ENCODE data around the gene MED27. TPM values are rescaled to one million over a fixed set of nuclear protein-coding genes. Genes with fewer than 3 reads are reported as not detected.
A peak's percentile ranks its signal among the peaks of the same experiment; 100 is the strongest.

Gene MED27
- total and polyA plus RNA-seq, 2 of the 13 experiments (the other 11 are each of a cell fraction or from before 2014, with no cell fraction given), result 16.9 to 19.0 TPM

DNA sequence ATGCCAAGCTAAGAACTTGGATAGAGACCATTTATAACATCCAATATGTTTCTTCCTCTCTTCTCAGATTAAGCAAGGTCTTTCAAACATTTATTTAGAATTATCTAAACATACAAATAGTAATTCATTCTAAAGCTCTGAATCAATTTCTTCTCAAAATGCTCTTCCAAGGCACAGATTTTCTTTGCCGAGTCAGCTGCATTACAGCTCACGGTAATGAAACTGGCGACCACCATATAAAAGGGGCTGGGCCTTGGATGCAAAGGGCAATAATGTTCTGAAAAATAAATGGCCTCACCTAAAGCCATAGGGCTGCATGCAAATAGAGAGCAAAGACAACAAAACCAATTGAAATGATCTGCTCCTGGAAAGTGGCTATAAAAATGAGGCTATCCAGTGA is 63.8 kb downstream of the MED27 start:
- no peak overlapping the region for H3K27ac ChIP-seq (ENCODE audit: extremely low read length, insufficient read depth, low read length)
- in situ Hi-C loops (cut with HindIII; ENCODE audit: extremely low pct_ligation_motif_present, low pct_unique_long_range_greater_than_20kb) (no loop called here), intact Hi-C loops (cut with micrococcal nuclease; ENCODE audit: unreplicated experiment) (no loop called here)
- H3K9me3 ChIP-seq (ENCODE audit: low read length), result no peaks in the 10 kb centered on the region
- no peak for TF ChIP-seq ZBTB7B (CRISPR knock-in tag; IDR thresholded peaks at IDR 0.05)
- peak in 1 of 2 experiments; percentile 63; a peak in 2 of 4 replicates for TF ChIP-seq MAFK (conservative IDR thresholded peaks at IDR 0.05 in 1 of 2, IDR thresholded peaks at IDR 0.05 in 1 of 2; ENCODE audit: low read length in 2 of 2)
- peak; percentile 52; the same call in 1 of the 2 replicates for TF ChIP-seq MAFF (IDR thresholded peaks at IDR 0.05; ENCODE audit: low read depth, low read length)
- TF ChIP-seq, protein P1, sequence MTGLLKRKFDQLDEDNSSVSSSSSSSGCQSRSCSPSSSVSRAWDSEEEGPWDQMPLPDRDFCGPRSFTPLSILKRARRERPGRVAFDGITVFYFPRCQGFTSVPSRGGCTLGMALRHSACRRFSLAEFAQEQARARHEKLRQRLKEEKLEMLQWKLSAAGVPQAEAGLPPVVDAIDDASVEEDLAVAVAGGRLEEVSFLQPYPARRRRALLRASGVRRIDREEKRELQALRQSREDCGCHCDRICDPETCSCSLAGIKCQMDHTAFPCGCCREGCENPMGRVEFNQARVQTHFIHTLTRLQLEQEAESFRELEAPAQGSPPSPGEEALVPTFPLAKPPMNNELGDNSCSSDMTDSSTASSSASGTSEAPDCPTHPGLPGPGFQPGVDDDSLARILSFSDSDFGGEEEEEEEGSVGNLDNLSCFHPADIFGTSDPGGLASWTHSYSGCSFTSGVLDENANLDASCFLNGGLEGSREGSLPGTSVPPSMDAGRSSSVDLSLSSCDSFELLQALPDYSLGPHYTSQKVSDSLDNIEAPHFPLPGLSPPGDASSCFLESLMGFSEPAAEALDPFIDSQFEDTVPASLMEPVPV (CRISPR knock-in tag; IDR thresholded peaks at IDR 0.05), result no peak
- peaks cover 2% of the 10 kb centered on the region for H3K79me2 ChIP-seq (ENCODE audit: insufficient read depth, low read length)
- WGBS (ENCODE audit: low lambda C conversion rate), result 98% methylated on average over 3 of the region's 3 CpGs
- POLR2A ChIA-PET, result no interaction called here
- 0 out of 5 replicates have a peak, but pooled peaks cover 0 to 1% of the 10 kb centered on the region in 2 experiments for H3K36me3 ChIP-seq (replicated peaks in 1 of 2; ENCODE audit: control insufficient read depth in 1 of 2, insufficient read depth in 2 of 2, low read length in 2 of 2)
- H3K27me3 ChIP-seq (ENCODE audit: control insufficient read depth in 1 of 2, insufficient read depth in 2 of 2, low read length in 2 of 2), result no peaks in the 10 kb centered on the region
- FAIRE-seq, result no peak
- ATAC-seq, result no peak
- no peak overlapping the region for H3K4me3 ChIP-seq (replicated peaks in 1 of 3; ENCODE audit: insufficient read depth in 1 of 3, low read depth in 2 of 3, low read length in 3 of 3)
- no TSS peak for BruUV-seq (replicated peaks)
- H3K4me2 ChIP-seq (ENCODE audit: low read depth, low read length), result no peak overlapping the region
- peaks cover 25% of the 10 kb centered on the region for H3K4me1 ChIP-seq (ENCODE audit: insufficient read depth, low read length)
- H4K20me1 ChIP-seq (ENCODE audit: insufficient read depth, low read length), result no peaks in the 10 kb centered on the region
- no peak for DNase-seq (ENCODE audit: low spot score)
- CTCF ChIA-PET (ENCODE audit: low intra/inter-chr PET ratio, low total read pairs), result no interaction called here
- H2AFZ ChIP-seq (ENCODE audit: low read length), result no peak overlapping the region
- H3K9ac ChIP-seq (ENCODE audit: insufficient read depth, low read depth, low read length), result no peak overlapping the region

DNA sequence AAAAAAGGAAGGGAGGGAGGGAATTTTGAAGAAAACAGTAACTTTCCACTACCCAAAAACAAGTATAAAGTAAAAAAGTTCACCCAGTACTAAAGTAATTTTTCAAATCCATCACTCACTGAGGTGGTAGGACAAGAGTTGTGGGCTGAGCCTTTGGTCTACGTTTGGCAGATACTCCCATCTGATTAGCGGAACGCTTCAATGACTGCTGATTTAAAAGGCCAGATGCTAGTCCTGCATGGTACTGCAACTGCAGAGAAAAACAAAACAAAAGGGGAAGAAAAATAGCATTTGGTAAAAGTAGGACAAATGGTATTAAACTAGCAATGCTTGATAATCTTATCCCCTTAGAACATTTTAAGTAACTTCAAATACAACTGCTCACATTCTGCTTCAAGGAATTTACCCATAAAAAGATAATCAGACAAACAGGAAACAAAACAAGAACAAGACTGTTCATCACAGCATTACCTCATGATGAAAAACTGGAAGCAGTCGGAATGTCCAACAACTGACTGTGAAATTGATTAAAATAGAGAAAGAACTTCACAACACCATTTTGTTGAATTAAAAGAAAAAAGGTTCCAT is 65.4 kb downstream of the MED27 start:
- POLR2A ChIA-PET, result no interaction called here
- Histone ChIP-seq H3K27ac (ENCODE audit: extremely low read length, insufficient read depth, low read length) (no peak overlapping the region), H4K20me1 (ENCODE audit: insufficient read depth, low read length) (no peaks in the 10 kb centered on the region; the same call in 1 of the 2 replicates), H3K9ac (ENCODE audit: insufficient read depth, low read depth, low read length) (no peak overlapping the region), H3K9me3 (ENCODE audit: low read length) (no peaks in the 10 kb centered on the region), H3K79me2 (ENCODE audit: insufficient read depth, low read length) (peaks cover 2% of the 10 kb centered on the region), H3K27me3 (ENCODE audit: control insufficient read depth in 1 of 2, insufficient read depth in 2 of 2, low read length in 2 of 2) (no peaks in the 10 kb centered on the region), H3K36me3 (replicated peaks in 1 of 2; ENCODE audit: control insufficient read depth in 1 of 2, insufficient read depth in 2 of 2, low read length in 2 of 2) (0 out of 5 replicates have a peak, but pooled peaks cover 0 to 1% of the 10 kb centered on the region in 2 experiments), H3K4me2 (ENCODE audit: low read depth, low read length) (no peak overlapping the region), H3K4me3 (replicated peaks in 1 of 3; ENCODE audit: insufficient read depth in 1 of 3, low read depth in 2 of 3, low read length in 3 of 3) (no peak overlapping the region), H3K4me1 (ENCODE audit: insufficient read depth, low read length) (peaks cover 22% of the 10 kb centered on the region), H2AFZ (ENCODE audit: low read length) (no peak overlapping the region)
- ATAC-seq (no peak), DNase-seq (ENCODE audit: low spot score) (no peak), FAIRE-seq (no peak)
- no TSS peak for BruUV-seq (replicated peaks)
- CTCF ChIA-PET (ENCODE audit: low intra/inter-chr PET ratio, low total read pairs), result no interaction called here
- intact Hi-C loops (cut with micrococcal nuclease; ENCODE audit: unreplicated experiment), result no loop called here
- in situ Hi-C loops (cut with HindIII; ENCODE audit: extremely low pct_ligation_motif_present, low pct_unique_long_range_greater_than_20kb), result no loop called here
- WGBS (ENCODE audit: low lambda C conversion rate), result 95% methylated on average over 4 of the region's 4 CpGs
- TF ChIP-seq ZNF589 (CRISPR knock-in tag; conservative IDR thresholded peaks at IDR 0.05), result no peak
- TF ChIP-seq, protein P2, sequence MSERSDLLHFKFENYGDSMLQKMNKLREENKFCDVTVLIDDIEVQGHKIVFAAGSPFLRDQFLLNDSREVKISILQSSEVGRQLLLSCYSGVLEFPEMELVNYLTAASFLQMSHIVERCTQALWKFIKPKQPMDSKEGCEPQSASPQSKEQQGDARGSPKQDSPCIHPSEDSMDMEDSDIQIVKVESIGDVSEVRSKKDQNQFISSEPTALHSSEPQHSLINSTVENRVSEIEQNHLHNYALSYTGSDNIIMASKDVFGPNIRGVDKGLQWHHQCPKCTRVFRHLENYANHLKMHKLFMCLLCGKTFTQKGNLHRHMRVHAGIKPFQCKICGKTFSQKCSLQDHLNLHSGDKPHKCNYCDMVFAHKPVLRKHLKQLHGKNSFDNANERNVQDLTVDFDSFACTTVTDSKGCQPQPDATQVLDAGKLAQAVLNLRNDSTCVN (CRISPR knock-in tag; IDR thresholded peaks at IDR 0.05; ENCODE audit: borderline replicate concordance), result no peak
- TF ChIP-seq ZNF598 (CRISPR knock-in tag; IDR thresholded peaks at IDR 0.05; ENCODE audit: borderline replicate concordance), result no peak
- TF ChIP-seq, protein P3, sequence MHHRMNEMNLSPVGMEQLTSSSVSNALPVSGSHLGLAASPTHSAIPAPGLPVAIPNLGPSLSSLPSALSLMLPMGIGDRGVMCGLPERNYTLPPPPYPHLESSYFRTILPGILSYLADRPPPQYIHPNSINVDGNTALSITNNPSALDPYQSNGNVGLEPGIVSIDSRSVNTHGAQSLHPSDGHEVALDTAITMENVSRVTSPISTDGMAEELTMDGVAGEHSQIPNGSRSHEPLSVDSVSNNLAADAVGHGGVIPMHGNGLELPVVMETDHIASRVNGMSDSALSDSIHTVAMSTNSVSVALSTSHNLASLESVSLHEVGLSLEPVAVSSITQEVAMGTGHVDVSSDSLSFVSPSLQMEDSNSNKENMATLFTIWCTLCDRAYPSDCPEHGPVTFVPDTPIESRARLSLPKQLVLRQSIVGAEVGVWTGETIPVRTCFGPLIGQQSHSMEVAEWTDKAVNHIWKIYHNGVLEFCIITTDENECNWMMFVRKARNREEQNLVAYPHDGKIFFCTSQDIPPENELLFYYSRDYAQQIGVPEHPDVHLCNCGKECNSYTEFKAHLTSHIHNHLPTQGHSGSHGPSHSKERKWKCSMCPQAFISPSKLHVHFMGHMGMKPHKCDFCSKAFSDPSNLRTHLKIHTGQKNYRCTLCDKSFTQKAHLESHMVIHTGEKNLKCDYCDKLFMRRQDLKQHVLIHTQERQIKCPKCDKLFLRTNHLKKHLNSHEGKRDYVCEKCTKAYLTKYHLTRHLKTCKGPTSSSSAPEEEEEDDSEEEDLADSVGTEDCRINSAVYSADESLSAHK (CRISPR knock-in tag; IDR thresholded peaks at IDR 0.05; ENCODE audit: borderline replicate concordance), result no peak
- TF ChIP-seq ZNF30 (CRISPR knock-in tag; IDR thresholded peaks at IDR 0.05), result no peak
- TF ChIP-seq, protein P4, sequence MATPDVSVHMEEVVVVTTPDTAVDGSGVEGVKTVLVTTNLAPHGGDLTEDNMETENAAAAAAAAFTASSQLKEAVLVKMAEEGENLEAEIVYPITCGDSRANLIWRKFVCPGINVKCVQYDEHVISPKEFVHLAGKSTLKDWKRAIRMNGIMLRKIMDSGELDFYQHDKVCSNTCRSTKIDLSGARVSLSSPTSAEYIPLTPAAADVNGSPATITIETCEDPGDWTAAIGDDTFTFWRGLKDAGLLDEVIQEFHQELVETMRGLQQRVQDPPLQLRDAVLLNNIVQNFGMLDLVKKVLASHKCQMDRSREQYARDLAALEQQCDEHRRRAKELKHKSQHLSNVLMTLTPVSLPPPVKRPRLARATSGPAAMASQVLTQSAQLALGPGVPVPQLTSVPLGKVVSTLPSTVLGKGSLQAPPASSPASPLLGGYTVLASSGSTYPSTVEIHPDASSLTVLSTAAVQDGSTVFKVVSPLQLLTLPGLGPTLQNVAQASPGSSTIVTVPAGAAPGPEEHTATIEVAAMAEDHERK (CRISPR knock-in tag; IDR thresholded peaks at IDR 0.05; ENCODE audit: low read depth), result no peak
